ENCODE measurements around the gene OLIG3.

GRCh38 chr6:137514418-137514817 is 20.2 kb upstream of the OLIG3 start:
- TF ChIP-seq CTCF (conservative IDR thresholded peaks at IDR 0.05): no peak
- TF ChIP-seq ZFX (IDR thresholded peaks at IDR 0.05): no peak
